ENCODE measurements around the gene OR51A7. TPM values are rescaled to one million over a fixed set of nuclear protein-coding genes. Genes with fewer than 3 reads are reported as not detected.

OR51A7 gene
- total RNA-seq, 2 donors from 2014 or later: not detected

- TF ChIP-seq CTCF (IDR thresholded peaks at IDR 0.05) (no peak), POLR2AphosphoS5 (IDR thresholded peaks at IDR 0.05) (no peak), POLR2A (IDR thresholded peaks at IDR 0.05) (no peak)
- WGBS: 78% methylated on average over 8 of the region's 8 CpGs
- intact Hi-C loops (cut with DNase I): no loop called here
- H3K36me3 ChIP-seq: no peaks in the 10 kb centered on the region
- H3K27ac ChIP-seq: no peak within 1 kb of the TSS
- no peaks in the 10 kb centered on the region for H3K9me3 ChIP-seq
- H3K4me3 ChIP-seq: no peak within 1 kb of the TSS
- no peaks in the 10 kb centered on the region for H3K4me1 ChIP-seq (replicated peaks)
- H3K27me3 ChIP-seq (replicated peaks; ENCODE audit: insufficient read depth): no peaks in the 10 kb centered on the region
- DNase-seq (ENCODE audit: low spot score): no peak
Observed at GRCh38 chr11:4881860-4882500, 21.6 kb upstream of the OR51A7 start, which contains the start of gene OR51T1. Gene OR51T1 (plus strand): TSS chr11:4881900. CDS start chr11:4881900, 0 bp downstream.

GRCh38 chr11:4882543-4882942 lies 21.0 kb upstream of the OR51A7 start:
- DNase-seq (ENCODE audit: low spot score): no peak
- no peaks in the 10 kb centered on the region for H3K9me3 ChIP-seq
- WGBS: 86% methylated on average over 5 of the region's 5 CpGs
- no peaks in the 10 kb centered on the region for H3K36me3 ChIP-seq
- intact Hi-C loops (cut with DNase I): no loop called here
- no peak for TF ChIP-seq POLR2A (IDR thresholded peaks at IDR 0.05)
- no peak for TF ChIP-seq CTCF (IDR thresholded peaks at IDR 0.05)
- no peak for TF ChIP-seq POLR2AphosphoS5 (IDR thresholded peaks at IDR 0.05)
- no peaks in the 10 kb centered on the region for H3K27me3 ChIP-seq (replicated peaks; ENCODE audit: insufficient read depth)
- H3K27ac ChIP-seq: no peak overlapping the region
- H3K4me3 ChIP-seq: no peak overlapping the region
- no peaks in the 10 kb centered on the region for H3K4me1 ChIP-seq (replicated peaks)

- no peak for DNase-seq (ENCODE audit: low spot score)
- no peak overlapping the region for H3K27ac ChIP-seq
- no peaks in the 10 kb centered on the region for H3K36me3 ChIP-seq
- H3K9me3 ChIP-seq: no peaks in the 10 kb centered on the region
- TF ChIP-seq CTCF (IDR thresholded peaks at IDR 0.05): no peak
- TF ChIP-seq POLR2AphosphoS5 (IDR thresholded peaks at IDR 0.05): no peak
- no peak for TF ChIP-seq POLR2A (IDR thresholded peaks at IDR 0.05)
- no peaks in the 10 kb centered on the region for H3K27me3 ChIP-seq (replicated peaks; ENCODE audit: insufficient read depth)
- no peak overlapping the region for H3K4me3 ChIP-seq
- 49% methylated on average over 3 of the region's 3 CpGs for WGBS
- intact Hi-C loops (cut with DNase I): no loop called here
- H3K4me1 ChIP-seq (replicated peaks): no peaks in the 10 kb centered on the region
Observed at GRCh38 chr11:4884361-4884760, 19.2 kb upstream of the OR51A7 start.

- intact Hi-C loops (cut with DNase I): no loop called here
- no peak for DNase-seq (ENCODE audit: low spot score)
- Histone ChIP-seq H3K4me3 (no peak overlapping the region), H3K36me3 (no peaks in the 10 kb centered on the region), H3K27ac (no peak overlapping the region), H3K27me3 (replicated peaks; ENCODE audit: insufficient read depth) (no peaks in the 10 kb centered on the region), H3K4me1 (replicated peaks) (no peaks in the 10 kb centered on the region), H3K9me3 (no peaks in the 10 kb centered on the region)
- 36% methylated on average over 3 of the region's 3 CpGs for WGBS
- TF ChIP-seq POLR2AphosphoS5 (IDR thresholded peaks at IDR 0.05) (no peak), POLR2A (IDR thresholded peaks at IDR 0.05) (no peak), CTCF (IDR thresholded peaks at IDR 0.05) (no peak)
Observed at GRCh38 chr11:4886186-4886585, 17.4 kb upstream of the OR51A7 start.

- TF ChIP-seq POLR2A (IDR thresholded peaks at IDR 0.05) (no peak), CTCF (IDR thresholded peaks at IDR 0.05) (no peak), POLR2AphosphoS5 (IDR thresholded peaks at IDR 0.05) (no peak)
- intact Hi-C loops (cut with DNase I): no loop called here
- 0% methylated on average over 1 of the region's 1 CpG for WGBS
Observed at GRCh38 chr11:4887591-4887990, 16.0 kb upstream of the OR51A7 start.

More at GRCh38 chr11:4887591-4887990, 16.0 kb upstream of the OR51A7 start:
- Histone ChIP-seq H3K27ac (no peak overlapping the region), H3K9me3 (no peaks in the 10 kb centered on the region), H3K4me1 (replicated peaks) (no peaks in the 10 kb centered on the region), H3K36me3 (no peaks in the 10 kb centered on the region), H3K27me3 (replicated peaks; ENCODE audit: insufficient read depth) (no peaks in the 10 kb centered on the region), H3K4me3 (no peak overlapping the region)
- DNase-seq (ENCODE audit: low spot score): no peak

Data from prostate gland (tissue), 2 donors.